Measurements from ENCODE around the gene CYB5D1.

CYB5D1 gene

GRCh38 chr17:7893187-7893880 is 35.5 kb downstream of the CYB5D1 start:
- no peak overlapping the region for H3K23ac ChIP-seq (ENCODE audit: low read length)
- no peak overlapping the region for H4K12ac ChIP-seq (ENCODE audit: low read depth, low read length)
- H2AK5ac ChIP-seq (ENCODE audit: low read length), result no peak overlapping the region
- H3K79me2 ChIP-seq (ENCODE audit: control insufficient read depth, insufficient read depth, low read length, poor library complexity), result peaks cover 6% of the 10 kb centered on the region
- H2AFZ ChIP-seq (ENCODE audit: insufficient read depth, low read length, poor library complexity), result no peak overlapping the region
- no peak overlapping the region for H3K4ac ChIP-seq (ENCODE audit: low read depth, low read length)
- H3K27me3 ChIP-seq (ENCODE audit: insufficient read depth, low read length), result no peaks in the 10 kb centered on the region
- H2BK5ac ChIP-seq (ENCODE audit: low read depth, low read length, poor library complexity), result no peak overlapping the region
- H3K79me1 ChIP-seq (ENCODE audit: low read length), result peaks cover 8% of the 10 kb centered on the region
- H3K4me3 ChIP-seq (ENCODE audit: low read depth, low read length), result no peak overlapping the region
- H4K8ac ChIP-seq (ENCODE audit: low read depth, low read length), result no peak overlapping the region
- no peak overlapping the region for H3K9ac ChIP-seq (ENCODE audit: low read length)
- no peak overlapping the region for H2BK12ac ChIP-seq (ENCODE audit: low read length)
- H3K18ac ChIP-seq (ENCODE audit: low read length), result no peak overlapping the region
- peaks cover 14 to 15% of the 10 kb centered on the region in 2 experiments for H3K4me1 ChIP-seq (ENCODE audit: control insufficient read depth in 1 of 2, insufficient read depth in 2 of 2, low read length in 2 of 2)
- no peak overlapping the region for H3K4me2 ChIP-seq (ENCODE audit: low read length)
- DNase-seq, result no peak
- H3K36me3 ChIP-seq (ENCODE audit: control insufficient read depth in 1 of 2, insufficient read depth in 2 of 2, low read length in 2 of 2), result peaks cover 41 to 56% of the 10 kb centered on the region in 2 experiments
- no CpG with 5 or more reads among the region's 15 CpGs for WGBS (ENCODE audit: extremely low coverage, insufficient coverage, insufficient read length)
- no peak overlapping the region for H2BK120ac ChIP-seq (ENCODE audit: insufficient read depth, low read length, poor library complexity)
- no peak overlapping the region for H4K91ac ChIP-seq (ENCODE audit: low read depth, low read length)
- H3K9me3 ChIP-seq (ENCODE audit: insufficient read depth, low read depth, low read length), result no peaks in the 10 kb centered on the region
- no peak overlapping the region for H3K14ac ChIP-seq (ENCODE audit: low read length)
- H3K27ac ChIP-seq (ENCODE audit: low read depth, low read length), result no peak overlapping the region

GRCh38 chr17:7894226-7894625 is 36.4 kb downstream of the CYB5D1 start:
- no CpG with 5 or more reads among the region's 9 CpGs for WGBS (ENCODE audit: extremely low coverage, insufficient coverage, insufficient read length)
- Histone ChIP-seq H3K23ac (ENCODE audit: low read length) (no peak overlapping the region), H3K9ac (ENCODE audit: low read length) (no peak overlapping the region), H4K91ac (ENCODE audit: low read depth, low read length) (no peak overlapping the region), H3K4ac (ENCODE audit: low read depth, low read length) (no peak overlapping the region), H3K27me3 (ENCODE audit: insufficient read depth, low read length) (no peaks in the 10 kb centered on the region), H2AFZ (ENCODE audit: insufficient read depth, low read length, poor library complexity) (no peak overlapping the region), H4K8ac (ENCODE audit: low read depth, low read length) (no peak overlapping the region), H3K79me2 (ENCODE audit: control insufficient read depth, insufficient read depth, low read length, poor library complexity) (no peaks in the 10 kb centered on the region), H2BK5ac (ENCODE audit: low read depth, low read length, poor library complexity) (no peak overlapping the region), H2BK12ac (ENCODE audit: low read length) (no peak overlapping the region), H3K4me2 (ENCODE audit: low read length) (no peak overlapping the region), H2AK5ac (ENCODE audit: low read length) (no peak overlapping the region), H2BK120ac (ENCODE audit: insufficient read depth, low read length, poor library complexity) (no peak overlapping the region), H3K79me1 (ENCODE audit: low read length) (peaks cover 2% of the 10 kb centered on the region), H4K12ac (ENCODE audit: low read depth, low read length) (no peak overlapping the region), H3K4me3 (ENCODE audit: low read depth, low read length) (no peak overlapping the region), H3K9me3 (ENCODE audit: insufficient read depth, low read depth, low read length) (no peaks in the 10 kb centered on the region), H3K27ac (ENCODE audit: low read depth, low read length) (no peak overlapping the region), H3K4me1 (ENCODE audit: control insufficient read depth in 1 of 2, insufficient read depth in 2 of 2, low read length in 2 of 2) (peaks cover 6% of the 10 kb centered on the region in 2 experiments), H3K14ac (ENCODE audit: low read length) (no peak overlapping the region), H3K36me3 (ENCODE audit: control insufficient read depth in 1 of 2, insufficient read depth in 2 of 2, low read length in 2 of 2) (peaks cover 48 to 65% of the 10 kb centered on the region in 2 experiments), H3K18ac (ENCODE audit: low read length) (no peak overlapping the region)
- DNase-seq, result no peak

DNA sequence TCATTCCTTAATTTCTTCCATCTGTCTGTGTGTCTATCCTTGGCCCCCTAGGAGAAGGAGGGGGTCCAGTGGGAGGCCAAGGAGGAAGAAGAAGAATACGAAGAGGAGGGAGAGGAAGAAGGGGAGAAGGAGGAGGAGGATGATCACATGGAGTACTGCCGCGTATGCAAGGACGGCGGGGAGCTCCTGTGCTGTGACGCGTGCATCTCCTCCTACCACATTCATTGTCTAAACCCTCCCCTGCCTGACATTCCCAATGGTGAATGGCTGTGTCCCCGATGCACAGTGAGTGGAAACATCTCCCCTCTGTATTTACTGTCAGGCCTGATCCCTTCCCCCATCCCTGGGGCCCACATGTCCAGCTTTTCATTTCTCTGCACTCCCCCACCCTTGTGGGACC is 37.1 kb downstream of the CYB5D1 start:
- H3K79me2 ChIP-seq (ENCODE audit: control insufficient read depth, insufficient read depth, low read length, poor library complexity), result no peaks in the 10 kb centered on the region
- H4K12ac ChIP-seq (ENCODE audit: low read depth, low read length), result no peak overlapping the region
- no peaks in the 10 kb centered on the region for H3K79me1 ChIP-seq (ENCODE audit: low read length)
- H3K9ac ChIP-seq (ENCODE audit: low read length), result no peak overlapping the region
- H3K4me2 ChIP-seq (ENCODE audit: low read length), result no peak overlapping the region
- no CpG with 5 or more reads among the region's 8 CpGs for WGBS (ENCODE audit: extremely low coverage, insufficient coverage, insufficient read length)
- H3K18ac ChIP-seq (ENCODE audit: low read length), result no peak overlapping the region
- peaks cover 53 to 72% of the 10 kb centered on the region in 2 experiments for H3K36me3 ChIP-seq (ENCODE audit: control insufficient read depth in 1 of 2, insufficient read depth in 2 of 2, low read length in 2 of 2)
- H3K4ac ChIP-seq (ENCODE audit: low read depth, low read length), result no peak overlapping the region
- H2BK120ac ChIP-seq (ENCODE audit: insufficient read depth, low read length, poor library complexity), result no peak overlapping the region
- no peak overlapping the region for H4K91ac ChIP-seq (ENCODE audit: low read depth, low read length)
- no peak overlapping the region for H4K8ac ChIP-seq (ENCODE audit: low read depth, low read length)
- no peak overlapping the region for H3K14ac ChIP-seq (ENCODE audit: low read length)
- H3K9me3 ChIP-seq (ENCODE audit: insufficient read depth, low read depth, low read length), result no peaks in the 10 kb centered on the region
- H2BK5ac ChIP-seq (ENCODE audit: low read depth, low read length, poor library complexity), result no peak overlapping the region
- DNase-seq, result no peak
- H3K4me3 ChIP-seq (ENCODE audit: low read depth, low read length), result no peak overlapping the region
- H3K27ac ChIP-seq (ENCODE audit: low read depth, low read length), result no peak overlapping the region
- H3K27me3 ChIP-seq (ENCODE audit: insufficient read depth, low read length), result no peaks in the 10 kb centered on the region
- H2AK5ac ChIP-seq (ENCODE audit: low read length), result no peak overlapping the region
- H3K23ac ChIP-seq (ENCODE audit: low read length), result no peak overlapping the region
- no peaks in the 10 kb centered on the region for H3K4me1 ChIP-seq (ENCODE audit: control insufficient read depth in 1 of 2, insufficient read depth in 2 of 2, low read length in 2 of 2)
- H2BK12ac ChIP-seq (ENCODE audit: low read length), result no peak overlapping the region
- no peak overlapping the region for H2AFZ ChIP-seq (ENCODE audit: insufficient read depth, low read length, poor library complexity)

GRCh38 chr17:7897090-7897489 is 39.3 kb downstream of the CYB5D1 start:
- no peak overlapping the region for H3K4ac ChIP-seq (ENCODE audit: low read depth, low read length)
- H3K23ac ChIP-seq (ENCODE audit: low read length), result no peak overlapping the region
- H3K18ac ChIP-seq (ENCODE audit: low read length), result no peak overlapping the region
- no peaks in the 10 kb centered on the region for H3K79me1 ChIP-seq (ENCODE audit: low read length)
- WGBS (ENCODE audit: extremely low coverage, insufficient coverage, insufficient read length), result no CpG with 5 or more reads among the region's 13 CpGs
- DNase-seq, result no peak
- no peaks in the 10 kb centered on the region for H3K9me3 ChIP-seq (ENCODE audit: insufficient read depth, low read depth, low read length)
- H3K14ac ChIP-seq (ENCODE audit: low read length), result no peak overlapping the region
- H3K9ac ChIP-seq (ENCODE audit: low read length), result no peak overlapping the region
- H3K4me1 ChIP-seq (ENCODE audit: control insufficient read depth in 1 of 2, insufficient read depth in 2 of 2, low read length in 2 of 2), result no peaks in the 10 kb centered on the region
- no peak overlapping the region for H2AFZ ChIP-seq (ENCODE audit: insufficient read depth, low read length, poor library complexity)
- no peak overlapping the region for H3K27ac ChIP-seq (ENCODE audit: low read depth, low read length)
- H3K27me3 ChIP-seq (ENCODE audit: insufficient read depth, low read length), result no peaks in the 10 kb centered on the region
- no peak overlapping the region for H4K12ac ChIP-seq (ENCODE audit: low read depth, low read length)
- H3K36me3 ChIP-seq (ENCODE audit: control insufficient read depth in 1 of 2, insufficient read depth in 2 of 2, low read length in 2 of 2), result peaks cover 49 to 77% of the 10 kb centered on the region in 2 experiments
- H2BK12ac ChIP-seq (ENCODE audit: low read length), result no peak overlapping the region
- H2AK5ac ChIP-seq (ENCODE audit: low read length), result no peak overlapping the region
- H3K4me2 ChIP-seq (ENCODE audit: low read length), result no peak overlapping the region
- H2BK5ac ChIP-seq (ENCODE audit: low read depth, low read length, poor library complexity), result no peak overlapping the region
- no peak overlapping the region for H4K8ac ChIP-seq (ENCODE audit: low read depth, low read length)
- no peak overlapping the region for H4K91ac ChIP-seq (ENCODE audit: low read depth, low read length)
- no peak overlapping the region for H3K4me3 ChIP-seq (ENCODE audit: low read depth, low read length)
- H2BK120ac ChIP-seq (ENCODE audit: insufficient read depth, low read length, poor library complexity), result no peak overlapping the region
- no peaks in the 10 kb centered on the region for H3K79me2 ChIP-seq (ENCODE audit: control insufficient read depth, insufficient read depth, low read length, poor library complexity)

Data from trophoblast cell (in vitro differentiated cells and primary cell).